Central memory CD4-positive, alpha-beta T cell (primary cell): ENCODE results near the gene PRMT6.

Source experiments
- DNase-seq: peaks from one replicate; pipeline ENCODE4 v3.0.0; 2022

PRMT6 gene

DNA sequence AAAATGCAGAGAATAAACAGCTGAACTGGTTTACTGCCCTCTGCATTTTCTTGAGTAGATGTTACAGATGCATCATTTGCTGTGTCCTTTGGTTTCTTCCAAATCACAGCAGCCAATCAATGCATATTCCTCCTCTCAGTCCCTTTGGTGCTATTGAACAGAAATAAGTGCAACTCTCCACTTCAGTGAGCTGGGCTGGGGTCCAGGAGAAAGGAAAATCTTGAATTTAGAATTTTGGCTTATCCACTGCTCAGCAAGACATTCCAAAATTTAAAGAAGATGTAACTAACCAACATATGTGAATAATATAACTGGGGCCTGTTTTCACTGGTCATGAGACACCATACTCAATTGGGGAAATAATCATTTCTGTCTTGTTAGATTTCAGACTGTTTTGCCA lies 39.2 kb downstream of the PRMT6 start:
- DNase-seq, result no peak

- no peak for DNase-seq
Measured at GRCh38 chr1:107096690-107097089, 40.2 kb downstream of the PRMT6 start.

- no peak for DNase-seq
Measured at GRCh38 chr1:107098961-107099360, 42.5 kb downstream of the PRMT6 start.

DNA sequence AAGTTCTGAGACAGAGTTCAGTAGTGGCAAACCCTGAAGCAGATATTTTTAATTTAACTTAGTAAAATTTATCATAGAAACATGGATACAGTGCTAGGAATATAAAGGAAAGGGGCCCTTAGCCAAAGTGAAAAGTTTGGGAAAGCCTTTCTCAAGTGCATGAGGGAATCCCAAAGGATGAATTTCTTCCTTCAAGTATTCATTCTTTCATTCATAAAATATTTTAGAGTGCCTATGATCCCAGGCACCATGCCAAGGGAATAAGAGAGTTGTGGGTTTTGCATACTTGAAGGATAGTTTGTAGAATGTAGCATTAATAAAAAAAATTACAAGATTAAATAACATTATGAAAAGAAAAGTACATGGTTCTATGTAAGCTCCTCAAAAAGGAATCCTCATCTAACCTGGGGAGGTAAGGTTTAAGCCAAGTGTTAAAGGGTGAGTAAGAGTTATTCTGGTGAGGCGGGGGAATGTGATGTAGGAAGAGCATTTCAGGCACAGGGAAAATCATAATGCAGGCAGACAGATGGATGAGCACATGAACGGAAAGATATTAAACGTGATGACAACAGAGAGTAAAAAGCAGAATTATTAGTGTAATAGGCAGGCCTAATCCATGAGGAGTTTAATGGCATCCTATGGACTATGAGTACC lies 44.0 kb downstream of the PRMT6 start:
- no peak for DNase-seq

DNA sequence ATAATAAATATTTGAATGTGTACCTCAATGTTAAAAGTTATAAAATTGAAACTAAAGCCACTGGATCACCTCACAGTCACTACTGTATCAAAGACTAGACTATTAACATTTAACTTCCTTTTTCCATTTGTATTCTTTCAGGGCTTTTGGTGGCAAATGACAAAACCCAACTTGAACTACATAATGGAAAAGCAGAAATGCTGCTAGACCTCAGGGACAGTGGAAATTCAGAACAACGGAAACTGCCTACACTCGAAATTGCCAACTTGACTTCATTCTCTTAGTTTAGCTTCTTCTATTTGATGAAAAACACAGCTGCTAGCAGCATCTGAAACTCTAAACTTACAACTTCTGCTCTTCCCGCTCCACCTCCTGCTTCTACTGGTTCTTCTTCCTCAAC lies 49.4 kb downstream of the PRMT6 start:
- DNase-seq, result no peak
